GM18951 (cell line): Measurements from ENCODE around the gene LINC01488.

Experiments used
- POLR2A ChIP-seq: IDR thresholded peaks from 4 replicates; pipeline ENCODE4 v1.6.1; 2011; ENCODE audit warnings: mild to moderate bottlenecking; ENCODE audit not compliant: insufficient read length, insufficient read depth; ENCODE audit errors: extremely low read depth
- in situ Hi-C: fragments of 300-500 bp; cut with MboI; formaldehyde crosslinking; loops from one replicate; pipeline ENCODE4 v1.12.0; 2022; ENCODE audit warnings: low sequenced_read_pairs, mixed read lengths, inconsistent platforms; ENCODE audit not compliant: unreplicated experiment

The LINC01488 gene

GRCh38 chr11:69491071-69492031 lies 9.9 kb downstream of the LINC01488 start:
- in situ Hi-C loops, result no loop called here

DNA sequence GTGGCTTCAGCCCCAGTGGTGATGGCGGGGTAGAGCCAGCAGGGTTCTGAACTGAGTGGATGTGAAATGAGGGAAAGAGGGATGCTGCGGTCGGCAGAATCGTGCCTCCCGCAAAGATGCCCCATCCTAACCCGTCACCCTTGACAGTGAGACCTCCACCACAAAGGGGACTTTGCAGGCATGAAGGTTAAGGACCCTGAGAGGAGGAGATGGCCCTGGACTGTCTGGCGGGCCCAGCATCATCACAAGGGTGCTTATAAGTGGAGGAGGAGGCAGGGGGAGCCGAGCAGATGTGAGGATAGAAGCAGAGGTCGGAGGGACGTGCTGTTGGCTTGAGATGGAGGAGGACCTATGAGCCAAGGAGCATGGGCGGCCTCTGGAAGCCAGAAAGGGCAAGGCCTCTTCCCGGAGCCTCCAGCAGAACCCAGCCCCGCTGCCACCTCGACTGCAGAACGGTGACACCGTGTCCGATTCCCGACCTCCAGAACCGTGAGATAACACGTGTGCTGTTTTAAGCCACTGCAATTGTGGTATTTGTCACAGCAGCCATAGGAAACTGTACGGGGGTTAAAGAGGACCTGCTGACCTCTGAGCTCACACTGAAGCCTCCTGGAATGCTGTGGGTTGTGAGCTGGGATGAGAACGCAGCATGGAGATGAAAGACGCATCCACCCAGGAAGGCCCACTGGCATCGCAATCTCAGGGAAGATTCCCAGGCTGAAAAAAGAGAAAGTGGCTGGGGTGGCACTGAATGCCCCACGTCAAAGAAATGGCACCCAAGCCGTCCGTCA lies 10.9 kb downstream of the LINC01488 start:
- no peak for TF ChIP-seq POLR2A
- in situ Hi-C loops, result no loop called here

More at GRCh38 chr11:69491071-69492031, 9.9 kb downstream of the LINC01488 start:
- TF ChIP-seq POLR2A, result no peak

GRCh38 chr11:69493931-69494821 lies 12.7 kb downstream of the LINC01488 start:
- in situ Hi-C loops, result no loop called here
- no peak for TF ChIP-seq POLR2A

GRCh38 chr11:69494851-69495250 lies 13.4 kb downstream of the LINC01488 start:
- no peak for TF ChIP-seq POLR2A
- in situ Hi-C loops, result no loop called here

- no peak for TF ChIP-seq POLR2A
Observed at GRCh38 chr11:69495441-69496201, 14.2 kb downstream of the LINC01488 start.

GRCh38 chr11:69496202-69496557 lies 14.7 kb downstream of the LINC01488 start:
- TF ChIP-seq POLR2A, result no peak
- in situ Hi-C loops, result no loop called here

More at GRCh38 chr11:69495441-69496201, 14.2 kb downstream of the LINC01488 start:
- in situ Hi-C loops, result no loop called here

DNA sequence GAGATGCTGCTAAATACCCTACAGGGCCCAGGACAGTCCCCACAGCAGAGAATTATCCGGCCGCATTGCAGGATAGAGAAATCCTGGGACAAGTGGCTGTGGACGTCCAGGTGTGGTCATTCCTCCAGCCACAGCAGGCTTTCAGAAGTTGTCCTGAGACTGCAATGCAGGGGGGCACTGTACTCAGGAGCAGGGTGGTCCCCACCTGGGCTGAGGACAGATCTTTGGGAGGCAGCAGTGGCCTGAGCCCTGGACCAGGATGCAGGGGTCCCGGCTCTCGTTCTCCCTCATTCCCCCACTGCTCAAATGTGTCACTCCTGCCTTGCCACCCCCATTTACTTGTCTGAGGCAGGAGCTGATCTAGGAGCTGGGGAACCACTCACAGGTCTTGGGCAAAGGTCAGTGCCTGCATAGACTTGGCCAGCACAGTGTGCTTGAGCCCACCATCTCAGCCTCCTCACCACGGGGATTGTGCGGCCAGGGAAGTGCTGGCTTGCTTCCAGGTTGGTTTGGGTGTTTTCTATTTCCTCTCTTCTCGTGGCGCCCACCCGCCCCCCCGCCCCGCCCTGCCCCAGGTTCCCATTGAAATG lies 15.3 kb downstream of the LINC01488 start:
- in situ Hi-C loops, result no loop called here

GRCh38 chr11:69497221-69497787 lies 15.8 kb downstream of the LINC01488 start:
- in situ Hi-C loops, result no loop called here
- TF ChIP-seq POLR2A, result no peak

More for the DNA sequence above, 15.3 kb downstream of the LINC01488 start:
- TF ChIP-seq POLR2A, result no peak

GRCh38 chr11:69498614-69499175 lies 17.2 kb downstream of the LINC01488 start:
- in situ Hi-C loops, result no loop called here
- no peak for TF ChIP-seq POLR2A

DNA sequence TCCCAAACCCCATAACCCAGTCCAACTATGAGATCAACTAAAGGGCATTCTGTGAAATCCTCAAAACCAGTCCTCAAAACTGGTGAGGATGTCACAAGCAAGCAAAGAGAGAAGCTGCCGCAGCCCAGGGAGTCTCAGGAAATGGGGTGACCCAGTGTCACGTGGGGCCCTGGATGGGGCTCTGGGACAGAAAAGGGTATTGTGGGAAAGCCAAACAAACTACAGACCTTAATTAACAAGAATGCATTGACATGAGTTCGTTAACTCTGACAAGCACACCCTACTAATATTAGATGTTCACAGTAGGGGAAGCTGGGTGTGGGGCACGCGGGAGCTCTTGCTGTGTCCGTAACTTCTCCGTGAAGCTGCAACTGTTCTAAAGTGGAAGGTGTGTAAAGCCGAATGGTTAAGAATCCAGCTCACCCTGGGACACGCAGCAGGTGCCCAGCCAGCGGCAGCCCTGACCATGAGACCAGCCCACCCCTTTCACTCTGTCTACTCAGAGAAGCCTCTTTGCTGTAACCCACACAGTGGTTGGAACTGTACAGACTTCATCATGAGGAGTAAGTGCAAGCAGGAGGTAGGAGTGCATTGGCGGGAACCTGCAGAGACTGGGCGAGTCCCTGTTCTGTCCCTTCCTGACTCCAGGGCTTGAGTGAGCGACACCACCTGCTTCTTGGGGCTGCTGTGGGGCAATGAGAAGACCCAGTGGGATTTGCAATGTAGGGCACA lies 17.9 kb downstream of the LINC01488 start:
- TF ChIP-seq POLR2A, result no peak
- in situ Hi-C loops, result no loop called here

DNA sequence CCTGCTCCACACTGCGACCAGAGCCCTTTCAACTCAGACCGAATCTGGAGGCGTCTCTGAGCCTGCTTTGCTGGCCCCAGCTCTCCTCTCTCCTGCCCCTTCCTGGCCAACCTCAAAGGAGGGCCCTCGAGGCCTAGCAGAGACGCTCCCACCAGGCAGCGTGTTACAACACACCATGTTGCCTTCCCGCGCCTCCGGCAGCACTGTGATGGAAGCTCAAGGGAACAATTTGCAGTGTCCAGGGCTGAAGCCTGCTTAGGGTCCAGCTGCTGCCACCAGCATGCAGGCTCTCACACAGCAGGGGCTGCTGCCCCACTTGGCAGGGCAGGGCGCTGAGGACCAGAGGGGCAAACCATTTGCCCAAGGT lies 18.4 kb downstream of the LINC01488 start:
- in situ Hi-C loops, result no loop called here
- TF ChIP-seq POLR2A, result no peak
